ENCODE measurements around the gene CNTRL. TPM values are rescaled to one million over a fixed set of nuclear protein-coding genes. Genes with fewer than 3 reads are reported as not detected.

Gene CNTRL
- polyA plus RNA-seq, 1 donor from 2014 or later: 16.0 TPM

DNA sequence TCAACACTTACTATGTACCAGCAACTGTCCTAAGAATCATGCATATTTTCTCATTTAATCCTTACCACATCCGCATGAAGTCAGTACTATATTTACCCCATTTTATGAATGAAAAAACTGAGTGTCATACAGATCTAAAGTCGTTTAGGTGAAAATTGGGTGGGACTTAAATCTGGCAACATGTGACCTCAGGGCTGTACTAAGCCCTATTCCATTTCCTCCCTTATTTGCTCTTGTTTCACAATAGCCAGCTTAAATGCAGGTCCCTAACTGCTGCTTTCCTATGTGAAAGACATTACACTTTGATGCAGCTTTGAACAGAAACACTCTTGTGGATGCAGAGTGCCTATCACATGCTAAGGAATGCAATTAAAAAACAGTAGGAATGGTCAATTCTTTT is 129.4 kb downstream of the CNTRL start:
- Histone ChIP-seq H2AFZ (ENCODE audit: low read depth, low read length) (no peak overlapping the region), H3K9me2 (ENCODE audit: insufficient read depth, low read length) (no peaks in the 10 kb centered on the region), H3K4me3 (ENCODE audit: low read length) (no peak overlapping the region), H3F3A (ENCODE audit: insufficient read depth, low read length, poor library complexity, severe bottlenecking) (no peaks in the 10 kb centered on the region), H4K20me1 (ENCODE audit: insufficient read depth) (peaks cover 13% of the 10 kb centered on the region), H3K79me2 (replicated peaks; ENCODE audit: insufficient read depth, low read length) (peaks cover 20% of the 10 kb centered on the region), H3K27ac (ENCODE audit: low read length) (no peak overlapping the region), H3K9ac (ENCODE audit: low read length) (no peak overlapping the region), H3K36me3 (ENCODE audit: insufficient read depth, low read length) (no peaks in the 10 kb centered on the region), H3K27me3 (ENCODE audit: insufficient read depth, low read depth, low read length) (no peaks in the 10 kb centered on the region), H3K4me2 (ENCODE audit: low read length) (no peak overlapping the region), H3K9me3 (ENCODE audit: low read length) (no peaks in the 10 kb centered on the region)
- no peak for TF ChIP-seq EP300 (conservative IDR thresholded peaks at IDR 0.05; ENCODE audit: poor library complexity, severe bottlenecking)
- no peak for TF ChIP-seq TAF1 (IDR thresholded peaks at IDR 0.05; ENCODE audit: low read depth)
- TF ChIP-seq RAD21 (conservative IDR thresholded peaks at IDR 0.05): no peak
- no peak for TF ChIP-seq EZH2 (IDR thresholded peaks at IDR 0.05; ENCODE audit: borderline replicate concordance, insufficient read depth, low read length, poor library complexity, severe bottlenecking)
- no peak for TF ChIP-seq SMC3 (conservative IDR thresholded peaks at IDR 0.05; ENCODE audit: poor library complexity)
- no peak for TF ChIP-seq MXI1 (conservative IDR thresholded peaks at IDR 0.05; ENCODE audit: poor library complexity, severe bottlenecking)
- TF ChIP-seq REST (IDR thresholded peaks at IDR 0.05; ENCODE audit: borderline replicate concordance): no peak
- TF ChIP-seq CTCF (IDR thresholded peaks at IDR 0.05; ENCODE audit: poor library complexity, severe bottlenecking): no peak
- TF ChIP-seq POLR2AphosphoS5 (IDR thresholded peaks at IDR 0.05): no peak

DNA sequence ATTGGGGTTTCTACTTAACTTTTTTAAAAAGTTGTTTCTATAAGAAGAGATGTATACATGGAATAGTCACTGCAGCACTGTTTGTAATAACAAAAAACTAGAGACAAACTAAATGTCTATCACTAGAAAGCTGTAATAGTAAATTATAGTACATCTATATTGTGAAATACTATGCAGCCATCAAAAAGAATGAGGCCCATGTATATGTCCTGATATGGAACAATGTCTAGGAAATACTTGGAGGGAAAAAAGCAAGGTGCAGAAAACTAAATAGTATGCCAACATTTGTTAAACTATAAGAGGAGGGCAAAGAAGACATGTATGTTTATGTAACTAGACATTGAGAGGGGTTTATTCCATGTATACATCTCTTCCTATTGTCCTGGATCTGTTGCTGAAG is 129.9 kb downstream of the CNTRL start:
- H2AFZ ChIP-seq (ENCODE audit: low read depth, low read length): no peak overlapping the region
- H3K4me2 ChIP-seq (ENCODE audit: low read length): no peak overlapping the region
- H3K9ac ChIP-seq (ENCODE audit: low read length): no peak overlapping the region
- H3K9me3 ChIP-seq (ENCODE audit: low read length): no peaks in the 10 kb centered on the region
- H3K27ac ChIP-seq (ENCODE audit: low read length): no peak overlapping the region
- peaks cover 15% of the 10 kb centered on the region for H3K79me2 ChIP-seq (replicated peaks; ENCODE audit: insufficient read depth, low read length)
- no peak for TF ChIP-seq REST (IDR thresholded peaks at IDR 0.05; ENCODE audit: borderline replicate concordance)
- H3K36me3 ChIP-seq (ENCODE audit: insufficient read depth, low read length): no peaks in the 10 kb centered on the region
- H4K20me1 ChIP-seq (ENCODE audit: insufficient read depth): peaks cover 11% of the 10 kb centered on the region
- no peaks in the 10 kb centered on the region for H3F3A ChIP-seq (ENCODE audit: insufficient read depth, low read length, poor library complexity, severe bottlenecking)
- H3K9me2 ChIP-seq (ENCODE audit: insufficient read depth, low read length): no peaks in the 10 kb centered on the region
- no peak overlapping the region for H3K4me3 ChIP-seq (ENCODE audit: low read length)
- H3K27me3 ChIP-seq (ENCODE audit: insufficient read depth, low read depth, low read length): no peaks in the 10 kb centered on the region

All from neural cell (in vitro differentiated cells).